Measurements from ENCODE around the gene ARL4A.

GRCh38 chr7:12706900-12707536 is 19.6 kb downstream of the ARL4A start:
- TF ChIP-seq CTCF (IDR thresholded peaks at IDR 0.05) (no peak), POLR2A (IDR thresholded peaks at IDR 0.05) (no peak)
